ENCODE measurements around the gene FAAP20.

DNA sequence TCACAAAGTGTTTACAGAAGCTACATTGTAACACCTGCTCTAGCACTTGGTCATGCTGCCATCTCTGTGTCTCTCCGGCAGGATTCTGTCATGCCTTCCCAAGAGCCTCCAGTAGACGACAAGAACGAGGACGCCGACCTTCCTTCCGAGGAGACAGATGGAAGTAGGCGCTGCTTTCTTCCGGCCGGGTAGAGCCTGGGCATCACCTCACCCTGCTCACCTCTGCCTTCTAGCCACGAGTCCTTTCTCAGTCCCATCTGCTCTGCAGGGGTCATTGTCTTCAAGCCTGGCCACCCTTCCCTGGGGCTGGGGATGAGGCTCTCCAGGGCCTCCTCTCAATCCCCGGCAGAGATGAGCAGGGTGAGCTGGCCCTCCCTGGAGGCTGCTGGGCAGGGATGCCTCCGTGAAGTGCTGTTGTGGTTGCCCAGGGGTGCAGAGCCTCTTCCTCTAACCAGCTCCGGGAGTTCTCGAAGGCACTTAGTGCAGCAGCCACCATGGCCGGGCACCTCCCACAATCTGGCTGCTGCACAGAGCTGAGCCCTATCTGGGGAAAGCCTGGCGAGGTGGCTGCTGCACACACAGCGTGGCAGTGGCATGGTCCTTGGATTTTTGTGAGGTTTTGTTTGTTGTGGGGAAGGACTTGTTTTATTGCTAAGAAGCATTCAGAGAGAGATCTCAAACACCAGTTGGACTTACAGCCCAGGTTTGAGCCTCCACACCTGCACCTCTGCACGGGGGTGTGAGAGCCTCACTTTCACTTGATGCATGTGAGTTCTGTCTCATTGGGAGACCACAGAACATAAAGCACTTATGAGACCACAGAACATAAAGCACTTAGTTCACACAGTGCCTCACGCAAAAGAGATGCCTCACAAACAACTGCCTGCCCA, 48.4 kb downstream of the FAAP20 start:
- TF ChIP-seq CTCF (conservative IDR thresholded peaks at IDR 0.05; ENCODE audit: low read depth in 2 of 2) (no peak), EZH2 (IDR thresholded peaks at IDR 0.05; ENCODE audit: low read depth, unreplicated experiment) (no peak), ZNF462 (CRISPR knock-in tag; IDR thresholded peaks at IDR 0.05) (no peak), POLR2AphosphoS5 (IDR thresholded peaks at IDR 0.05; ENCODE audit: low read depth) (no peak), STAT1 (IDR thresholded peaks at IDR 0.05; ENCODE audit: unreplicated experiment) (no peak), ZNF114 (CRISPR knock-in tag; IDR thresholded peaks at IDR 0.05) (no peak), CREB1 (CRISPR knock-in tag; IDR thresholded peaks at IDR 0.05; ENCODE audit: low read depth) (no peak), JUNB (IDR thresholded peaks at IDR 0.05; ENCODE audit: unreplicated experiment) (no peak)
- TF ChIP-seq, protein P1, sequence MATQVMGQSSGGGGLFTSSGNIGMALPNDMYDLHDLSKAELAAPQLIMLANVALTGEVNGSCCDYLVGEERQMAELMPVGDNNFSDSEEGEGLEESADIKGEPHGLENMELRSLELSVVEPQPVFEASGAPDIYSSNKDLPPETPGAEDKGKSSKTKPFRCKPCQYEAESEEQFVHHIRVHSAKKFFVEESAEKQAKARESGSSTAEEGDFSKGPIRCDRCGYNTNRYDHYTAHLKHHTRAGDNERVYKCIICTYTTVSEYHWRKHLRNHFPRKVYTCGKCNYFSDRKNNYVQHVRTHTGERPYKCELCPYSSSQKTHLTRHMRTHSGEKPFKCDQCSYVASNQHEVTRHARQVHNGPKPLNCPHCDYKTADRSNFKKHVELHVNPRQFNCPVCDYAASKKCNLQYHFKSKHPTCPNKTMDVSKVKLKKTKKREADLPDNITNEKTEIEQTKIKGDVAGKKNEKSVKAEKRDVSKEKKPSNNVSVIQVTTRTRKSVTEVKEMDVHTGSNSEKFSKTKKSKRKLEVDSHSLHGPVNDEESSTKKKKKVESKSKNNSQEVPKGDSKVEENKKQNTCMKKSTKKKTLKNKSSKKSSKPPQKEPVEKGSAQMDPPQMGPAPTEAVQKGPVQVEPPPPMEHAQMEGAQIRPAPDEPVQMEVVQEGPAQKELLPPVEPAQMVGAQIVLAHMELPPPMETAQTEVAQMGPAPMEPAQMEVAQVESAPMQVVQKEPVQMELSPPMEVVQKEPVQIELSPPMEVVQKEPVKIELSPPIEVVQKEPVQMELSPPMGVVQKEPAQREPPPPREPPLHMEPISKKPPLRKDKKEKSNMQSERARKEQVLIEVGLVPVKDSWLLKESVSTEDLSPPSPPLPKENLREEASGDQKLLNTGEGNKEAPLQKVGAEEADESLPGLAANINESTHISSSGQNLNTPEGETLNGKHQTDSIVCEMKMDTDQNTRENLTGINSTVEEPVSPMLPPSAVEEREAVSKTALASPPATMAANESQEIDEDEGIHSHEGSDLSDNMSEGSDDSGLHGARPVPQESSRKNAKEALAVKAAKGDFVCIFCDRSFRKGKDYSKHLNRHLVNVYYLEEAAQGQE (IDR thresholded peaks at IDR 0.05; ENCODE audit: unreplicated experiment) = no peak
